HepG2 (cell line): Measurements from ENCODE around the gene MAP3K1. TPM values are rescaled to one million over a fixed set of nuclear protein-coding genes. Genes with fewer than 3 reads are reported as not detected.

Source experiments
- AKNA ChIP-seq: sonication (generic); formaldehyde crosslinking; IDR thresholded peaks from 2 replicates; pipeline ENCODE4 v1.4.0; 2020; ENCODE audit warnings: missing genetic modification reagents, borderline replicate concordance
- ETV6 ChIP-seq: sonication (generic); formaldehyde crosslinking; conservative IDR thresholded peaks from 2 replicates; pipeline ENCODE4 v1.4.0; 2020; ENCODE audit warnings: missing genetic modification reagents
- FIP1L1 ChIP-seq: fragments of 200-400 bp; formaldehyde crosslinking; IDR thresholded peaks from 2 replicates; pipeline ENCODE4 v1.6.1; 2018; ENCODE audit warnings: low read depth, mild to moderate bottlenecking, low read length, moderate library complexity, borderline replicate concordance; ENCODE audit not compliant: insufficient read depth
- KAT7 ChIP-seq: IDR thresholded peaks from 2 replicates; pipeline ENCODE4 v1.6.1; 2018; ENCODE audit warnings: borderline replicate concordance, missing compliant biosample characterization
- ZNF432 ChIP-seq: sonication (generic); formaldehyde crosslinking; IDR thresholded peaks from 2 replicates; pipeline ENCODE4 v1.5.0; 2020; ENCODE audit warnings: missing genetic modification reagents, mild to moderate bottlenecking, borderline replicate concordance
- ZNF484 ChIP-seq: sonication (generic); formaldehyde crosslinking; IDR thresholded peaks from 2 replicates; pipeline ENCODE4 v1.5.1; 2020; ENCODE audit warnings: mild to moderate bottlenecking, low read depth, missing genetic modification reagents, borderline replicate concordance
- ZNF646 ChIP-seq: sonication (generic); formaldehyde crosslinking; IDR thresholded peaks from 2 replicates; pipeline ENCODE4 v1.9.0; 2021; ENCODE audit warnings: mild to moderate bottlenecking, missing genetic modification reagents
- ZNF691 ChIP-seq: sonication (generic); formaldehyde crosslinking; IDR thresholded peaks from 2 replicates; pipeline ENCODE4 v1.4.0; 2020; ENCODE audit warnings: missing genetic modification reagents, low read depth, mild to moderate bottlenecking, borderline replicate concordance
- polyA plus RNA-seq, 8 experiments: library from polyadenylated mRNA; depleted of rRNA in 3 of 8; stranded (reverse) in 7 of 8; unstranded in 1 of 8; fragments of >200 nt; fragmentation: Illumina TruSeq in 4 of 8; extraction: Trizol in 4 of 8; gene quantifications; 2 replicates each; pipeline versions ENCODE4 v1.2.1 to v1.2.3, GENCODE V29; 2011 to 2016; ENCODE audit warnings: low read depth in 4 of 8, missing spikeins in 1 of 8, mixed read lengths in 1 of 8; ENCODE audit not compliant: insufficient read depth in 1 of 8
- total RNA-seq, 5 experiments: library from RNA; depleted of rRNA; stranded (reverse); fragments of >200 nt; fragmentation: Illumina TruSeq; extraction: Trizol; gene quantifications; 2 replicates each; pipeline ENCODE4 v1.2.3, GENCODE V29; 2016; ENCODE audit warnings: low read depth in 1 of 5
- TF ChIP-seq, protein P1 (sequence below): sonication (generic); formaldehyde crosslinking; IDR thresholded peaks from 2 replicates; pipeline ENCODE4 v1.8.1; 2022; ENCODE audit warnings: low read depth, mild to moderate bottlenecking, missing genetic modification reagents
- TF ChIP-seq, protein P2 (sequence below): sonication (generic); formaldehyde crosslinking; IDR thresholded peaks from 2 replicates; pipeline ENCODE4 v1.4.0; 2020; ENCODE audit warnings: mild to moderate bottlenecking, missing genetic modification reagents

MAP3K1 gene
- total and polyA plus RNA-seq, 2 of the 13 experiments (the other 11 are each of a cell fraction or from before 2014, with no cell fraction given) = 16.4 to 30.3 TPM

- TF ChIP-seq AKNA (no peak), ZNF646 (no peak), FIP1L1 (no peak), ETV6 (CRISPR knock-in tag) (no peak), KAT7 (CRISPR knock-in tag) (0 out of 2 replicates have a peak, but pooled peaks have one; percentile 18), ZNF691 (CRISPR knock-in tag) (no peak), ZNF484 (CRISPR knock-in tag) (no peak), ZNF432 (no peak)
- TF ChIP-seq, protein P1, sequence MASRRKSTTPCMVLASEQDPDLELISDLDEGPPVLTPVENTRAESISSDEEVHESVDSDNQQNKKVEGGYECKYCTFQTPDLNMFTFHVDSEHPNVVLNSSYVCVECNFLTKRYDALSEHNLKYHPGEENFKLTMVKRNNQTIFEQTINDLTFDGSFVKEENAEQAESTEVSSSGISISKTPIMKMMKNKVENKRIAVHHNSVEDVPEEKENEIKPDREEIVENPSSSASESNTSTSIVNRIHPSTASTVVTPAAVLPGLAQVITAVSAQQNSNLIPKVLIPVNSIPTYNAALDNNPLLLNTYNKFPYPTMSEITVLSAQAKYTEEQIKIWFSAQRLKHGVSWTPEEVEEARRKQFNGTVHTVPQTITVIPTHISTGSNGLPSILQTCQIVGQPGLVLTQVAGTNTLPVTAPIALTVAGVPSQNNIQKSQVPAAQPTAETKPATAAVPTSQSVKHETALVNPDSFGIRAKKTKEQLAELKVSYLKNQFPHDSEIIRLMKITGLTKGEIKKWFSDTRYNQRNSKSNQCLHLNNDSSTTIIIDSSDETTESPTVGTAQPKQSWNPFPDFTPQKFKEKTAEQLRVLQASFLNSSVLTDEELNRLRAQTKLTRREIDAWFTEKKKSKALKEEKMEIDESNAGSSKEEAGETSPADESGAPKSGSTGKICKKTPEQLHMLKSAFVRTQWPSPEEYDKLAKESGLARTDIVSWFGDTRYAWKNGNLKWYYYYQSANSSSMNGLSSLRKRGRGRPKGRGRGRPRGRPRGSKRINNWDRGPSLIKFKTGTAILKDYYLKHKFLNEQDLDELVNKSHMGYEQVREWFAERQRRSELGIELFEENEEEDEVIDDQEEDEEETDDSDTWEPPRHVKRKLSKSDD (CRISPR knock-in tag) = no peak
- TF ChIP-seq, protein P2, sequence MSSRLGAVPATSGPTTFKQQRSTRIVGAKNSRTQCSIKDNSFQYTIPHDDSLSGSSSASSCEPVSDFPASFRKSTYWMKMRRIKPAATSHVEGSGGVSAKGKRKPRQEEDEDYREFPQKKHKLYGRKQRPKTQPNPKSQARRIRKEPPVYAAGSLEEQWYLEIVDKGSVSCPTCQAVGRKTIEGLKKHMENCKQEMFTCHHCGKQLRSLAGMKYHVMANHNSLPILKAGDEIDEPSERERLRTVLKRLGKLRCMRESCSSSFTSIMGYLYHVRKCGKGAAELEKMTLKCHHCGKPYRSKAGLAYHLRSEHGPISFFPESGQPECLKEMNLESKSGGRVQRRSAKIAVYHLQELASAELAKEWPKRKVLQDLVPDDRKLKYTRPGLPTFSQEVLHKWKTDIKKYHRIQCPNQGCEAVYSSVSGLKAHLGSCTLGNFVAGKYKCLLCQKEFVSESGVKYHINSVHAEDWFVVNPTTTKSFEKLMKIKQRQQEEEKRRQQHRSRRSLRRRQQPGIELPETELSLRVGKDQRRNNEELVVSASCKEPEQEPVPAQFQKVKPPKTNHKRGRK (CRISPR knock-in tag) = no peak
These were observed 95.0 kb downstream of the MAP3K1 start (continued) for GRCh38 chr5:56910210-56910965.
